Liver (tissue), 9 donors: Measurements from ENCODE around the gene BFSP1. TPM values are rescaled to one million over a fixed set of nuclear protein-coding genes. Genes with fewer than 3 reads are reported as not detected.

ENCODE experiments used
- DNase-seq: peaks from one replicate; pipeline ENCODE4 v3.0.0-alpha.2; 2017; ENCODE audit warnings: low spot score
- H3K27ac ChIP-seq, 2 donors: one replicate each; pipeline ENCODE4 v1.7.0; 2013; ENCODE audit warnings: inconsistent platforms in 2 of 2, low read length in 2 of 2, control low read depth in 1 of 2, low read depth in 1 of 2, mild to moderate bottlenecking in 1 of 2
- H3K27me3 ChIP-seq, 4 donors: one replicate each; pipeline versions ENCODE4 v1.6.1 to v1.7.0; 2013; ENCODE audit warnings: low read length in 3 of 4, inconsistent platforms in 1 of 4, mild to moderate bottlenecking in 1 of 4, moderate library complexity in 1 of 4; ENCODE audit not compliant: control insufficient read depth in 4 of 4, insufficient read depth in 4 of 4
- H3K36me3 ChIP-seq, 4 donors: one replicate each; pipeline versions ENCODE4 v1.6.1 to v1.7.0; 2013; ENCODE audit warnings: low read length in 3 of 4, mild to moderate bottlenecking in 3 of 4, low read depth in 1 of 4, moderate library complexity in 1 of 4; ENCODE audit not compliant: control insufficient read depth in 4 of 4, insufficient read depth in 3 of 4
- H3K4me1 ChIP-seq, 4 donors: one replicate each; pipeline versions ENCODE4 v1.6.1 to v1.7.0; 2013; ENCODE audit warnings: low read length in 3 of 4, mild to moderate bottlenecking in 3 of 4, moderate library complexity in 1 of 4; ENCODE audit not compliant: control insufficient read depth in 4 of 4, insufficient read depth in 4 of 4
- H3K4me3 ChIP-seq, 3 donors: one replicate each; pipeline versions ENCODE4 v1.6.1 to v1.7.0; 2013; ENCODE audit warnings: low read length in 3 of 3, control low read depth in 1 of 3, low read depth in 1 of 3, mild to moderate bottlenecking in 1 of 3
- H3K9ac ChIP-seq, 2 donors: one replicate each; pipeline ENCODE4 v1.7.0; 2013; ENCODE audit warnings: low read length in 2 of 2, mild to moderate bottlenecking in 2 of 2, moderate library complexity in 2 of 2, control low read depth in 1 of 2, low read depth in 1 of 2
- H3K9me3 ChIP-seq, 4 donors: one replicate each; pipeline versions ENCODE4 v1.6.1 to v1.7.0; 2013; ENCODE audit warnings: low read length in 3 of 4; ENCODE audit not compliant: control insufficient read depth in 4 of 4
- EGR1 ChIP-seq, 2 donors: IDR thresholded peaks; 2 replicates each; pipeline ENCODE4 v1.6.1; 2016 to 2018; ENCODE audit warnings: antibody characterized with exemption in 2 of 2, low read depth in 2 of 2
- FOXA2 ChIP-seq: IDR thresholded peaks from 2 replicates; pipeline ENCODE4 v1.6.1; 2016; ENCODE audit warnings: antibody characterized with exemption
- GABPA ChIP-seq, 2 donors: IDR thresholded peaks in 1 of 2; conservative IDR thresholded peaks in 1 of 2; 2 replicates each; pipeline ENCODE4 v1.6.1; 2016; ENCODE audit warnings: antibody characterized with exemption in 2 of 2, mild to moderate bottlenecking in 1 of 2, moderate library complexity in 1 of 2
- HNF4A ChIP-seq, 2 donors: conservative IDR thresholded peaks; 2 replicates each; pipeline ENCODE4 v1.6.1; 2016; ENCODE audit warnings: antibody characterized with exemption in 2 of 2, mild to moderate bottlenecking in 2 of 2
- HNF4G ChIP-seq: IDR thresholded peaks from 2 replicates; pipeline ENCODE4 v1.6.1; 2016; ENCODE audit warnings: antibody characterized with exemption
- JUND ChIP-seq, 2 donors: IDR thresholded peaks; 2 replicates each; pipeline ENCODE4 v1.6.1; 2016; ENCODE audit warnings: antibody characterized with exemption in 2 of 2
- NR2F2 ChIP-seq: IDR thresholded peaks from 2 replicates; pipeline ENCODE4 v1.6.1; 2016; ENCODE audit warnings: antibody characterized with exemption
- RAD21 ChIP-seq, 2 donors: IDR thresholded peaks; 2 replicates each; pipeline ENCODE4 v1.6.1; 2016; ENCODE audit warnings: antibody characterized with exemption in 2 of 2, mild to moderate bottlenecking in 2 of 2
- RXRA ChIP-seq, 2 donors: IDR thresholded peaks; 2 replicates each; pipeline ENCODE4 v1.6.1; 2017 to 2018; ENCODE audit warnings: antibody characterized with exemption in 2 of 2, mild to moderate bottlenecking in 1 of 2
- SP1 ChIP-seq: IDR thresholded peaks from 2 replicates; pipeline ENCODE4 v1.6.1; 2018; ENCODE audit warnings: antibody characterized with exemption, mild to moderate bottlenecking
- TAF1 ChIP-seq: conservative IDR thresholded peaks from 2 replicates; pipeline ENCODE4 v1.6.1; 2016; ENCODE audit warnings: antibody characterized with exemption, mild to moderate bottlenecking
- YY1 ChIP-seq: IDR thresholded peaks from 2 replicates; pipeline ENCODE4 v1.6.1; 2016; ENCODE audit warnings: antibody characterized with exemption, mild to moderate bottlenecking
- WGBS: extraction: QIAGEN DNeasy Blood & Tissue Kit; methylation state at CpG from one replicate; pipeline ENCODE4 v1.1.7; 2013; 5-methylcytosine and 5-hydroxymethylcytosine counted together
- polyA plus RNA-seq, 2 donors: library from polyadenylated mRNA; stranded (reverse) in 1 of 2; unstranded in 1 of 2; fragments of 200-250 nt in 1 of 2; fragments of >200 nt in 1 of 2; fragmentation: Nextera tagmentation in 1 of 2; extraction: Ambion mirVana in 1 of 2; gene quantifications; one replicate each; pipeline versions ENCODE4 v1.2.1 to v1.2.3, GENCODE V29; 2013 to 2015
- total RNA-seq, 2 donors: library from RNA; depleted of rRNA; stranded (reverse); fragments of >200 nt; gene quantifications; one replicate each; pipeline ENCODE4 v1.2.3, GENCODE V29; 2014
- TF ChIP-seq, protein P1 (sequence below): IDR thresholded peaks from 2 replicates; pipeline ENCODE4 v1.6.1; 2016; ENCODE audit warnings: antibody characterized with exemption
- TF ChIP-seq, protein P2 (sequence below): IDR thresholded peaks from 2 replicates; pipeline ENCODE4 v1.6.1; 2016; ENCODE audit warnings: antibody characterized with exemption
- TF ChIP-seq, protein P3 (sequence below): IDR thresholded peaks from 2 replicates; pipeline ENCODE4 v1.6.1; 2016; ENCODE audit warnings: antibody characterized with exemption, mild to moderate bottlenecking
- TF ChIP-seq, protein P4 (sequence below): IDR thresholded peaks from 2 replicates; pipeline ENCODE4 v1.6.1; 2016; ENCODE audit warnings: antibody characterized with exemption
- donor health status: healthy.
- donor health status: healthy.
- donor health status: healthy.
- donor health status: healthy.
- donor health status: healthy.

The BFSP1 gene
- total and polyA plus RNA-seq, 4 donors = 0.14 to 0.28 (median 0.21) TPM

DNA sequence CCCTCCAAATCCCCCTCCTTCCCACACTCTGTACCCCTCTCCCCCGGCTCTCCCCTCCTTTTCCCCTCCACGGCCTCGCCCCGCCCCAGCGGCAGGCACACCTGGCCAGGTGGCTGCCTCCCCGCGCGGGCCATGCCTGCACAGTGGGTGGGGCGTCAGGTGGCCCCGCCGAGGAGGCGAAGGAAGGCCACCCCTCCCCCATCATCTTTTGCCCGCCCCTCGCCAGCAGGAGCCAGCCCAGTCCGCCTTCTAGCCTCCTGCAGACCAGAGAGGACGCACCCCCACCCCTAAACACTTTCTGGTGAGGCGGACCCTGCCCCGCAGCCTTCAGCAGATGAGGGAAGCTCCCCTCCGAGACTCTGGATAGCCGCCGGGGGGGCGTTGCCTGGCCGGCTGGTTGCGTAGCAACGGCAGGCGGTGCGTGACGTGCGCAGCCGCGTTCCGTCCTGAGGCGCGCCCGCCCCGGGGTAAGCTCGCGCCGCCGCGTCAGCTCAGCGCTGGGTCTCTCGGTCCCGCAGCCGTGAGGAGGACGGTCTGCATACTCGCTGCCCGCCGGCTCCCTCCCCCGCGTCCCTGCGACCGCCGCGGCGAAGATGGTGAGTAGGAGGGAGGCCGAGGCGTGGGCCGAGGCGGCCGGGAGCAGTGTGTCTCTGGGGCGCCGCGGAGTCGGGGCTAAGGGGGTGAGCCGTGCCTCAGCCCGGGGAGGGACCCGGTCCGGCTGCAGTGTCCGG is 38.6 kb upstream of the BFSP1 start, which contains the start of gene DSTN:
Gene DSTN (plus strand): TSS at position 460 of the 731 bp plus-strand sequence. CDS start 134 bp downstream, at position 594.
- peak within 1 kb of the TSS; percentile 91 to 96 for H3K27ac ChIP-seq
- H3K4me1 ChIP-seq = peaks cover 11 to 33% (median 27%) of the 10 kb centered on the region in 4 donors
- peak; percentile 88 for DNase-seq
- TF ChIP-seq NR2F2 = no peak
- no peak for TF ChIP-seq FOXA2
- TF ChIP-seq EGR1 (IDR thresholded peaks at IDR 0.05; ENCODE audit: low read depth in 2 of 2) = no peak
- no peak for TF ChIP-seq TAF1
- TF ChIP-seq, protein P1, sequence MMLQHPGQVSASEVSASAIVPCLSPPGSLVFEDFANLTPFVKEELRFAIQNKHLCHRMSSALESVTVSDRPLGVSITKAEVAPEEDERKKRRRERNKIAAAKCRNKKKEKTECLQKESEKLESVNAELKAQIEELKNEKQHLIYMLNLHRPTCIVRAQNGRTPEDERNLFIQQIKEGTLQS = no peak
- no peak for TF ChIP-seq HNF4G
- H3K9ac ChIP-seq = peak within 1 kb of the TSS; percentile 62 to 69
- no peaks in the 10 kb centered on the region for H3K9me3 ChIP-seq
- no peaks in the 10 kb centered on the region for H3K27me3 ChIP-seq
- under 1% methylated on average over 70 of the region's 70 CpGs for WGBS
- H3K36me3 ChIP-seq = no peaks in the 10 kb centered on the region
- peak within 1 kb of the TSS; percentile 77 to 94 (median 86) for H3K4me3 ChIP-seq

DNA sequence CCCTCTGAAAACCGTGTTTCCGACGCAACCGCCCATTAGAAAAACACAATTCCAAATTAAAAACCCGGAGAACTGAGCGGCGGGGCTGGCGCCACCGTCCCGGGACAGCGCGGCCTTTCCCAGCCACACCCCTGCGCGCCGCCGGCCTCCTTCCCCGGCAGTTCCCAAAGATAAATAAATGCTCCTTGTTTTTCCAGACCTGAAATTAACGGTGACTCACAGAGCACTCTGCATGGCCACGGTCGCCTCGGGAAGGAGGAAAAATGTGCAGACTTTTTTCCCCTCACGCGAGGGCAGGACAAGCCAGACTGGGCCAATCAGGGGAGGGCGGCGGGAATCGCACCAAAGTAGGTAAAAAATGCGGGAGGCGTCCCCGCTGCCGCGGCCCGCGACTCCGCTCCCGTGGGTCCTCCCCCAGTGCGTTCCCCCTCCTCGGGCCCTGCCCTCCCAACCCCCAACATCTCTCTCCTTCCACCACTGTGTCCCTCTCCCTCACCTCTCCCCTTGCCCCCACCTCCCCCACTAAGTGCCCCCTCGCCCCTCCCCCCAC is 37.9 kb upstream of the BFSP1 start:
- Histone ChIP-seq H3K27me3 (no peaks in the 10 kb centered on the region), H3K9me3 (no peaks in the 10 kb centered on the region), H3K4me3 (peak overlapping the region in 2 of 3 donors; percentile 1 to 94), H3K27ac (peak overlapping the region; percentile 3 to 96), H3K36me3 (no peaks in the 10 kb centered on the region), H3K9ac (peak overlapping the region in 1 of 2 donors; percentile 54), H3K4me1 (peaks cover 11 to 33% (median 27%) of the 10 kb centered on the region in 4 donors)
- 4% methylated on average over 38 of the region's 38 CpGs for WGBS
- TF ChIP-seq SP1 (peak; percentile 49), GABPA (IDR thresholded peaks at IDR 0.05 in 1 of 2, conservative IDR thresholded peaks at IDR 0.05 in 1 of 2) (no peak), JUND (IDR thresholded peaks at IDR 0.05) (peak; percentile 70 to 81), TAF1 (peak; percentile 32), YY1 (peak; percentile 66), RXRA (IDR thresholded peaks at IDR 0.05) (no peak), RAD21 (IDR thresholded peaks at IDR 0.05) (peak in 1 of 2 donors; percentile 33), HNF4A (conservative IDR thresholded peaks at IDR 0.05) (no peak)
- TF ChIP-seq, protein P2, sequence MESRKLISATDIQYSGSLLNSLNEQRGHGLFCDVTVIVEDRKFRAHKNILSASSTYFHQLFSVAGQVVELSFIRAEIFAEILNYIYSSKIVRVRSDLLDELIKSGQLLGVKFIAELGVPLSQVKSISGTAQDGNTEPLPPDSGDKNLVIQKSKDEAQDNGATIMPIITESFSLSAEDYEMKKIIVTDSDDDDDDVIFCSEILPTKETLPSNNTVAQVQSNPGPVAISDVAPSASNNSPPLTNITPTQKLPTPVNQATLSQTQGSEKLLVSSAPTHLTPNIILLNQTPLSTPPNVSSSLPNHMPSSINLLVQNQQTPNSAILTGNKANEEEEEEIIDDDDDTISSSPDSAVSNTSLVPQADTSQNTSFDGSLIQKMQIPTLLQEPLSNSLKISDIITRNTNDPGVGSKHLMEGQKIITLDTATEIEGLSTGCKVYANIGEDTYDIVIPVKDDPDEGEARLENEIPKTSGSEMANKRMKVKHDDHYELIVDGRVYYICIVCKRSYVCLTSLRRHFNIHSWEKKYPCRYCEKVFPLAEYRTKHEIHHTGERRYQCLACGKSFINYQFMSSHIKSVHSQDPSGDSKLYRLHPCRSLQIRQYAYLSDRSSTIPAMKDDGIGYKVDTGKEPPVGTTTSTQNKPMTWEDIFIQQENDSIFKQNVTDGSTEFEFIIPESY = peak; percentile 58
- TF ChIP-seq, protein P3, sequence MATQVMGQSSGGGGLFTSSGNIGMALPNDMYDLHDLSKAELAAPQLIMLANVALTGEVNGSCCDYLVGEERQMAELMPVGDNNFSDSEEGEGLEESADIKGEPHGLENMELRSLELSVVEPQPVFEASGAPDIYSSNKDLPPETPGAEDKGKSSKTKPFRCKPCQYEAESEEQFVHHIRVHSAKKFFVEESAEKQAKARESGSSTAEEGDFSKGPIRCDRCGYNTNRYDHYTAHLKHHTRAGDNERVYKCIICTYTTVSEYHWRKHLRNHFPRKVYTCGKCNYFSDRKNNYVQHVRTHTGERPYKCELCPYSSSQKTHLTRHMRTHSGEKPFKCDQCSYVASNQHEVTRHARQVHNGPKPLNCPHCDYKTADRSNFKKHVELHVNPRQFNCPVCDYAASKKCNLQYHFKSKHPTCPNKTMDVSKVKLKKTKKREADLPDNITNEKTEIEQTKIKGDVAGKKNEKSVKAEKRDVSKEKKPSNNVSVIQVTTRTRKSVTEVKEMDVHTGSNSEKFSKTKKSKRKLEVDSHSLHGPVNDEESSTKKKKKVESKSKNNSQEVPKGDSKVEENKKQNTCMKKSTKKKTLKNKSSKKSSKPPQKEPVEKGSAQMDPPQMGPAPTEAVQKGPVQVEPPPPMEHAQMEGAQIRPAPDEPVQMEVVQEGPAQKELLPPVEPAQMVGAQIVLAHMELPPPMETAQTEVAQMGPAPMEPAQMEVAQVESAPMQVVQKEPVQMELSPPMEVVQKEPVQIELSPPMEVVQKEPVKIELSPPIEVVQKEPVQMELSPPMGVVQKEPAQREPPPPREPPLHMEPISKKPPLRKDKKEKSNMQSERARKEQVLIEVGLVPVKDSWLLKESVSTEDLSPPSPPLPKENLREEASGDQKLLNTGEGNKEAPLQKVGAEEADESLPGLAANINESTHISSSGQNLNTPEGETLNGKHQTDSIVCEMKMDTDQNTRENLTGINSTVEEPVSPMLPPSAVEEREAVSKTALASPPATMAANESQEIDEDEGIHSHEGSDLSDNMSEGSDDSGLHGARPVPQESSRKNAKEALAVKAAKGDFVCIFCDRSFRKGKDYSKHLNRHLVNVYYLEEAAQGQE = peak; percentile 81
- TF ChIP-seq, protein P4, sequence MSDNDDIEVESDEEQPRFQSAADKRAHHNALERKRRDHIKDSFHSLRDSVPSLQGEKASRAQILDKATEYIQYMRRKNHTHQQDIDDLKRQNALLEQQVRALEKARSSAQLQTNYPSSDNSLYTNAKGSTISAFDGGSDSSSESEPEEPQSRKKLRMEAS = no peak
- peak; percentile 44 for DNase-seq
